ENCODE results near the gene INHBB. TPM values are rescaled to one million over a fixed set of nuclear protein-coding genes. Genes with fewer than 3 reads are reported as not detected.

Gene INHBB
- total and polyA plus RNA-seq, 11 donors: 0.70 to 38.0 (median 2.8) TPM

- Histone ChIP-seq H3K4me3 (no peak overlapping the region), H3K4me1 (no peaks in the 10 kb centered on the region), H3K36me3 (no peaks in the 10 kb centered on the region), H3K9me3 (peaks cover 0 to 3% (median 0%) of the 10 kb centered on the region in 12 donors), H3K27me3 (no peaks in the 10 kb centered on the region), H3K27ac (no peak overlapping the region)
- 36 to 84% (median 70%) methylated on average over 6 to 8 of the region's 8 CpGs for WGBS, 4 donors
- peak in 1 of 5 donors; percentile 12 for DNase-seq
- no peak for ATAC-seq
- intact Hi-C loops (cut with DNase I): no loop called here
- TF ChIP-seq CTCF (IDR thresholded peaks at IDR 0.05) (no peak), POLR2A (IDR thresholded peaks at IDR 0.05) (no peak)
Measured at GRCh38 chr2:120367221-120367620, 21.3 kb downstream of the INHBB start.

- Histone ChIP-seq H3K4me3 (no peak overlapping the region), H3K4me1 (no peaks in the 10 kb centered on the region), H3K27ac (no peak overlapping the region), H3K9me3 (peaks cover 0 to 3% (median 0%) of the 10 kb centered on the region in 12 donors), H3K36me3 (no peaks in the 10 kb centered on the region), H3K27me3 (no peaks in the 10 kb centered on the region)
- WGBS, 4 donors: 60 to 65% (median 61%) methylated on average over 5 of the region's 5 CpGs
- TF ChIP-seq POLR2A (IDR thresholded peaks at IDR 0.05) (no peak), CTCF (IDR thresholded peaks at IDR 0.05) (no peak)
- DNase-seq (no peak), ATAC-seq (no peak)
- intact Hi-C loops (cut with DNase I): no loop called here
Measured at GRCh38 chr2:120367649-120368048, 21.7 kb downstream of the INHBB start.

GRCh38 chr2:120368086-120368485, 22.1 kb downstream of the INHBB start:
- H3K4me1 ChIP-seq: no peaks in the 10 kb centered on the region
- no peaks in the 10 kb centered on the region for H3K27me3 ChIP-seq
- intact Hi-C loops (cut with DNase I): no loop called here
- H3K4me3 ChIP-seq: no peak overlapping the region
- H3K27ac ChIP-seq: no peak overlapping the region
- peaks cover 0 to 3% (median 0%) of the 10 kb centered on the region in 12 donors for H3K9me3 ChIP-seq
- 62 to 87% (median 71%) methylated on average over 2 to 3 of the region's 3 CpGs for WGBS, 4 donors
- H3K36me3 ChIP-seq: no peaks in the 10 kb centered on the region
- TF ChIP-seq CTCF (IDR thresholded peaks at IDR 0.05): no peak
- no peak for TF ChIP-seq POLR2A (IDR thresholded peaks at IDR 0.05)
- DNase-seq (peak in 1 of 5 donors; percentile 24), ATAC-seq (no peak)

GRCh38 chr2:120369250-120369649, 23.3 kb downstream of the INHBB start:
- no peaks in the 10 kb centered on the region for H3K4me1 ChIP-seq
- no peaks in the 10 kb centered on the region for H3K27me3 ChIP-seq
- TF ChIP-seq CTCF (IDR thresholded peaks at IDR 0.05) (no peak), POLR2A (IDR thresholded peaks at IDR 0.05) (no peak)
- ATAC-seq (no peak), DNase-seq (peak in 1 of 5 donors; percentile 4)
- no peaks in the 10 kb centered on the region for H3K36me3 ChIP-seq
- H3K4me3 ChIP-seq: no peak overlapping the region
- intact Hi-C loops (cut with DNase I): no loop called here
- H3K9me3 ChIP-seq: peaks cover 0 to 3% (median 0%) of the 10 kb centered on the region in 12 donors
- 86 to 92% (median 89%) methylated on average over 4 of the region's 4 CpGs for WGBS, 4 donors
- no peak overlapping the region for H3K27ac ChIP-seq

Measured in heart left ventricle (tissue), 16 donors.